GM21576 (cell line): Measurements from ENCODE around the gene ZP3.
A peak's percentile ranks its signal among the peaks of the same experiment; 100 is the strongest.
"Not testable (repeated sequence)": the region's sequence is repeated elsewhere in the genome, so short reads cannot be mapped to it uniquely, and the experiment has no call there.

Experiments used
- ATAC-seq: cut with Tn5 transposase; IDR thresholded peaks from one replicate; pipeline ENCODE4 v1.9.1; 2021; ENCODE audit warnings: mild to moderate bottlenecking, moderate library complexity; ENCODE audit not compliant: unreplicated experiment

ZP3 gene

DNA sequence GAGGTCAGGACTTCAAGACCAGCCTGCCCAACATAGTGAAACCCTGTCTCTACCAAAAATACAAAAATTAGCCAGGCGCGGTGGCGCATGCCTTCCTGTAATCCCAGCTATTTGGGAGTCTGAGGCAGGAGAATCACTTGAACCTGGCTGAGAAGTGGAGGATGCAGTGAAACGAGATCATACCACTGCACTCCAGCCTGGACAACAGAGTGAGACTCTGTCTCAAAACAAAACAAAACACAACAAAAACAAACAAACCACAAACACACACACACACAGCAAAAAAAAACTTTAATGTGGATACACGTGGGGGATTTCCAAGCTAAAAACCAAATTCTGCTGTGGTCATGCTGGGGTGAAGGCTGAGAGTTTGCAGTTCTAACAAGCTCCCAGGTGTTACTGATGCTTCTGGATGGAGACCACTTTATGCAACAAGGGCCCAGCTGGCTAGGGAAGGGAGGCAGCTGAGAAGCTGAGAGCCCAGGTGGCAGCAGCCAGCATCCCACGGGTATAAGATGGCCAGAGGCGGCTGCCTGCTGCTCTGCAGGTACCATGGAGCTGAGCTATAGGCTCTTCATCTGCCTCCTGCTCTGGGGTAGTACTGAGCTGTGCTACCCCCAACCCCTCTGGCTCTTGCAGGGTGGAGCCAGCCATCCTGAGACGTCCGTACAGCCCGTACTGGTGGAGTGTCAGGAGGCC is at the start of gene ZP3:
TSS of gene ZP3 (plus strand) at position 538 of the 699 bp plus-strand sequence. CDS start at position 553, 15 bp downstream.
- no peak for ATAC-seq

DNA sequence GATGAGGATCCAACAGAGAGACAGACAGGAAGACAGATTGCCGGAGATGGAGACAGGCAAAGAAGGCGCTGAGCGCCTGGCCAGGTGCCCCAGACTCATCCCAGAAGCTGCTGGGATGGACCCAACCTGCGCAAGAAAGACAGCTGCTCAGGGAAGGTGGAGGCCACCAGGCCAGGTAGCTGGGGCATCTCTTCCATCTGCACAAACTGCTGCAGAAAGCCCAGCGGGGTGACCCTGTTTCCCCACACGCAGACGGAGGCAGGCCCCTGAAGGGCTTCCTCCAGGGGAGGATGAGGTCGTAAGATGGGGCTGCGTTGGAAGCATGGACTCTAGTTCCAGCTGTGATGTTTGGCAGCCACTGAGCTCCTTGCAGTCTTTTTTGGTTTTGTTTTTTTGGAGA is 49.5 kb upstream of the ZP3 start:
- ATAC-seq, result no peak

DNA sequence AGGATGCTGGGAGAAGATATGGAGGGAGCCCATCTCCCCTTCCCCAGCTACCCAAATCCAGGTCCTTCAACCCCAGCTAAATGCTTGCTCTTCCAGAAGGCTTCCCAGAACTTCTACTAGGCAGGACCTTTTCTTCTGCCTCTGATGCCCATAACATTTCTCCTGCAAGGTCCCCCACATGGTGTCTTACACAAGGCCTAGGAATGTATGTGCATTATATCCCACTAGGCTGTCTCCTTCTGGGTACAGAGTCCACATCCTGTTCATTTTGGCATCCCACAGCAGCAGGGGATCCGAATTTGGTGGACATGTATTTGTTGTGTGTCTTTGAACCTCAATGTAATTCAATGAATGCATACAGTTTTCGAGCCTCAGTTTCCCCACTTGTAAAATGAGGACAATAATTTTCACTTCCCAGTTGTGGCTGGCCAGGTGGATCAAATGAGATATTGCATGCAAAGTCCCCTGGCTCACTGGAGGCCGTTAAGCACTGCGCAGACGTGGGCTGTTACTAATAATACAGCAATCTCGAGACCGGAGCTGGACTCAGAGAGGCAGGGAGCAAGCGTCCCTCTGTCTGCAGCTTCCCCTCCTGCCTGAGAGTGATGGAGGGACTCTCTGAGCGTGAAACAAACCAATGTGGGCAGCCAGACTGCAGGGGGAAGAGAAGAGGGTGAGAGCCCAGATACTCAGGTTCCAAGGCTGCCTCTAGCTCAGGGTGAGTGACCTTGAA is 47.4 kb upstream of the ZP3 start:
- no peak for ATAC-seq

GRCh38 chr7:76380623-76380966 is 44.2 kb upstream of the ZP3 start:
- ATAC-seq, result no peak

DNA sequence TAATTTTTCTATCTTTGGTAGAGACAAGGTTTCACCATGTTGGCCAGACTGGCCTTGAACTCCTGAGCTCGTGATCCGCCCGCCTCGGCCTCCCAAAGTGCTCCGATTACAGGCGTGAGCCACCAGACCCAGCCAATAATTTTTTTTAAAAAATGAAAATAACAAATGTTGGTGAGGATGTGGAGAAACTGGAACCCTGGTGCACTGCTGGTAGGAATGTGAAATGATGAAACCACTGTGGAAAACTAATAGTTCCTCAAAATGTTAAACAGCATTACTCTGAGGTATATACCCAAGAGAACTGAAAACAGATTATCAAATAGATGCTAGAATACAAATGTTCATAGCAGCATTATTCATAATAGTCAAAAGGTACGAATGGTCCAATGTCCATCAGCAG is 42.9 kb upstream of the ZP3 start:
- no peak for ATAC-seq

DNA sequence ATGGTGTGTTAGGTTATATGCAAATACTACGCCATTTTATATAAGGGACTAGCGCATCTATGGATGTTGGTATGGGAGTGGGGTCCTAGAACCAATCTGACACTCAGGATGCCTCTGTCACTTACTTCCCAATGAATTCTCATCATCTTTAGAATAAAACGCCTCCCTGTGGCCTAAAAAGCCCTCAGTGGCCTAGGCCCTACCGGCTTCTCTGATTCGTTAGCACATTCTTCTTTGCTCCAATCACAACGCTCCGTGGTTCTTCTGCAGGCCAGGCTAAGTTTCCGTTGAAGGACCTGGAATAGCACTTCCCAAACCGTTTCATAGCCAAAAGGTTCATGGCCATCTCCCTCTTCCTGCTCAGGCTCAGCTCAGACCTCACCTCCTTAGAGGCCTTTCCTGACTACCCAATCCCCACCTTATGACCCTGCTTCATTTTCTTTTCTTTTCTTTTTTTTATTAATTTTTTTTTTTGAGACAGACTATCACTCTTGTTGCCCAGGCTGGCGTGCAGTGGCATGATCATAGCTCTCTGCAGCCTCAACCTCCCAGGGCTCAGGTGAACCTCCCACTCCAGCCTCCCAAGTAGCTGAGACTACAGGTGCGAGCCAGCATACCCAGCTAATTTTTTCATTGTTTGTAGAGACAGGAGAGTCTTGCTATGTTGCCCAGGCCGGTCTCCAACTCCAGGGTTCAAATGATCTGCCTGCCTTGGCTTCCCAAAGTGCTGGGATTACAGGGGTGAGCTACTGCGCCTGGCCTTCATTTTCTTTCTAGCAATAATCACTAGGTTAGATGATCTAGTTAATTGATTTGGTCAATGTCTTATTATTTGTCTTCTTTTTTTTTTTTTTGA is 41.4 kb upstream of the ZP3 start:
- ATAC-seq, result no peak

DNA sequence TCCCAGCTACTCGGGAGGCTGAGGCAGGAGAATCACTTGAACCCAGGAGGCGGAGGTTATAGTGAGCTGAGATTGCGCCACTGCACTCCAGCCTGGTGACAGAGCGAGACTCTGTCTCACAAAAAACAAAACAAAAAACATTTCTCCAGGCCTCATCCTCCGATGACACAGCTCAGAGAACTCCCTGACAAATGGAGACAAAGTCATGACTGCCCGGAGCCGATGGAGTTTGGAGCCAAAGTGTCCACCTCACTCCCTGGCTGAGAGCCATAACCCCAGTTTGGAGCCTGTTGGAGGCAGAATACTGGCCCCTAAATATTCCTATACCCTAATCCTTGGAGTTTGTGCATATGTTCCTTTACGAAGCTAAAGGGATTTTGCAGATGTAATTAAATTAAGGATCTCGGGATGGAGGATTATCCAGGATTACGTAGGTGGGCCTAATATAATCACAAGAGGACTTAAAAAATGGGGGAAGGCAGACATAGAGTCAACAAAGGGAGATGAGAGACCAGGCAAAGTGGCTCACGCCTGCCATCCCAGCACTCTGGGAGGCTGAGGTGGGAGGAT is 38.0 kb upstream of the ZP3 start:
- ATAC-seq, result no peak

DNA sequence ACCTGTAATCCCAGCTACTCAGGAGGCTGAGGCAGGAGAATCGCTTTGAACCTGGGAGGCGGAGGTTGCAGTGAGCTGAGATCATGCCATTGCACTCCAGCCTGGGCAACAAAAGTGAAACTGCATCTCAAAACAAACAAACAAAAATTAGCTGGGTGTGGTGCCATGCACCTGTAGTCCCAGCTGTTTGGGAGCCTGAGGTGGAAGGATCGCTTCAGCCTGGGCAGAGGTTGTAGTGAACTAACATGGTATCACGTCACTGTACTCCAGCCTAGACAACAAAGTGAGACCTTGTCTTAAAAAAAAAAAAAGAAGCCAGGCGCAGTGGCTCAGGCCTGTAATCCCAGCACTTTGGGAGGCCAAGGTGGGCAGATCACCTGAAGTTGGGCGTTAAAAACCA is 37.0 kb upstream of the ZP3 start:
- ATAC-seq, result not testable (repeated sequence)

DNA sequence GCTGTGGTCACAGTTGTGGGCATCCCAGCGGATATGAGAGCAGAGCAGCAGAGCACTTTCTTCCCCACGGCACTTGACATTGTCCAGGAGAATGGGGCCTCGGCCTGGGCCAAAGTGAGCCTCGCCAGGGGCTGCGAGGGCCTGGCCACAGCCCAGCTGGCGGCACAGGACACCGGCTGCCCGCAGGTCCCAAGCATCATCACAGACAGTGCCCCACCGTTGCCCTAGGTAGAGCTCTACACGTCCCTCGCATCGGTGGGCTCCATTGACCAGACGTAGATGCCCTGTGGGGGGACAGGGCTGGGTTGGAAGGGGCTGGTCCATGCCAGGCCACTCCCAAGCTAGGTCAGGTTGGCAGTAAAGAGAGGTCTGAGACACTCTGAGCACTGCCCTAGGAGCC is 34.7 kb upstream of the ZP3 start:
- no peak for ATAC-seq

- ATAC-seq, result no peak
Measured at GRCh38 chr7:76392531-76393115, 32.1 kb upstream of the ZP3 start.

DNA sequence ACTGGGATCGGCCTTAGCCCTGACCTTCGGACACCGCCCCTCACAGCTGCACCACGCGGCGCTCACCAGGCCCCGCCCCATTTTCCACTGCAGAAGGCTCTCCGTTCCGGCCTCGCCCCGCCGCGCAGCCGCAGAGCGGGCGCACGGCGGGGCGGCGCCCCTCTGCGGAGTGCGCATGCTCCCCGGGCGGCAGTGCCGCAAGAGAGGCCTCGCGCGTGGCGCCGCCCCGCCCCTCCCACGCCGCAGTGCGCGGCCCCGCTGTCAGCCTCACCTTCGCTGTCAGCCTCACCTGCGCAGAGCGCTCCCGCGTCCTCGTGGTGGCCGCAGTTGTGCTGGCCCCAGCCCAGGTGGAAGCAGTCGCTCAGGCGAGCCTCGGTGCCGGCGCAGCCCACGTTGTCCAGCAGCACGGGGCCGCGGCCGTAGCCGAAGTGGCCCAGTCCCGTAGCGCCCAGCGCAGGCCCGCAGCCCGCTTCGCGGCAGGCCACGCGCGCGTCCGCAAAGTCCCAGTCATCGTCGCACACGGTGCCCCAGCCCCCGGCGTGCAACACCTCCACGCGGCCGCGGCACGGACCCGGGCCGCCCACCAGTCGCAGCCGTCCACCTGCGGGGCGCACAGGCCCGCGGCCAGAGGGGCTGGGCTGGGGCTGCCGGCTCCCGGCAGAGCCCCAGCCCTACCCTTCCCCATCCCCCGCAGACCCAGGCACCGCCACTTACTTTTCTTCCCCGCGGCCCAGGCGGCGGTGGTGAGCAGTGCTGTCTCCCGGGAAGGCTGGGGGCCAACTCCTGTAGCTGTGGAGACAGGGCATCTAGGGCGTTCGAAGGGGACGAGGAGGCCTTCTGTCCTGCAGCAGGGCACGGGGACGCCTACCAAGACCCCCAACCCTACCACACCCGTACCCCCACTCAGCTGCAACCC is 31.4 kb upstream of the ZP3 start:
- peak; percentile 85 for ATAC-seq

GRCh38 chr7:76394957-76395356 is 29.8 kb upstream of the ZP3 start:
- ATAC-seq, result no peak

DNA sequence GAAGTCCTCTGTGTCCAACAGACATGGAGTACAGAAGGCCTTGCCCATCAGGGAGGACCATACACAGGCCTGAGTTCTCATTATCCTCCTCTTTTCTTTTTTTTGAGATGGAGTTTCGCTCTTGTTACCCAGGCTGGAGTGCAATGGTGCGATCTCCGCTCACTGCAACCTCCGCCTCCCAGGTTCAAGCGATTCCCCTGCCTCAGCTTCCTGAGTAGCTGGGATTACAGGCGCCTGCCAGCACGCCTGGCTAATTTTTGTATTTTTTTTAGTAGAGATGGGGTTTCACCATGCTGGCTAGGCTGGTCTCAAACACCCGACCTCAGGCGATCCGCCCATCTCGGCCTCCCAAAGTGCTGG is 29.2 kb upstream of the ZP3 start:
- not testable (repeated sequence) for ATAC-seq

GRCh38 chr7:76395965-76396726 is 28.6 kb upstream of the ZP3 start:
- ATAC-seq, result no peak

GRCh38 chr7:76396864-76397263 is 27.9 kb upstream of the ZP3 start:
- ATAC-seq, result no peak

GRCh38 chr7:76397409-76398183 is 27.2 kb upstream of the ZP3 start:
- ATAC-seq, result no peak

DNA sequence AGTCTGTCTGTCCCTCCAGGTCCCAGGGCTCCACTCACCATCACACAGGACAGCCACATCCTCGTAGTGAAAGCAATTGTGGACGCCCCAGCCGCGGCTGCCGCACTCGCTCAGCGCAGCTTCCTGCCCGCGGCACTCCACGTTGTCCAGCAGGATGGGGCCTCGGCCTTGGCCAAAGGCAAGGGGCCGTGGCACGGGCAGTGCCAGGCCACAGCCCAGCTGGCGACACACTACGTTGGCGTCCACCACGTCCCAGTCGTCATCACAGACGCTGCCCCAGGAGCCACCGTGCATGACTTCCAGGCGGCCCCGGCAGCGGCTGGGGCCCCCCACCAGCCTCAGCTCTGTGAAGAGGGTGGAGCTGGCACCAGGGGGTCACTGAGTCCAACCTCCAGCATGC is 24.5 kb upstream of the ZP3 start:
- no peak for ATAC-seq

GRCh38 chr7:76403097-76403496 is 21.7 kb upstream of the ZP3 start:
- ATAC-seq, result not testable (repeated sequence)
